AG04449 (cell line): ENCODE measurements around the gene ATP2A3.

ENCODE experiments used
- CTCF ChIA-PET: fragments of 350-600 bp; formaldehyde crosslinking; extraction: SDS; loops from one replicate; lab custom pipeline; 2021; ENCODE audit warnings: antibody characterized with exemption; lab: Yijun Ruan, JAX
- POLR2A ChIA-PET: fragments of 400-600, 350-600 bp; formaldehyde crosslinking; extraction: SDS; loops from one replicate; lab custom pipeline; 2020; ENCODE audit warnings: antibody characterized with exemption, inconsistent platforms; lab: Yijun Ruan, JAX
- DNase-seq: peaks from one replicate; pipeline ENCODE4 v3.0.0-alpha.2; 2010; ENCODE audit warnings: low read depth, low spot score
- H3K4me3 ChIP-seq: 2 replicates; pipeline ENCODE4 v1.5.1; 2011; ENCODE audit warnings: low read depth, mild to moderate bottlenecking, control low read depth, low read length
- CTCF ChIP-seq: IDR thresholded peaks from one replicate; pipeline ENCODE4 v1.5.1; 2011; ENCODE audit warnings: mild to moderate bottlenecking, moderate library complexity, low read length, control low read depth, inconsistent platforms; ENCODE audit not compliant: insufficient read depth; ENCODE audit errors: missing control alignments

Gene ATP2A3

GRCh38 chr17:3879186-3879585 lies 85.1 kb downstream of the ATP2A3 start:
- POLR2A ChIA-PET = no interaction called here
- no peak overlapping the region for H3K4me3 ChIP-seq
- CTCF ChIA-PET = interaction anchor here (1.3 to 7.6 kb wide), 6 partner anchors 10 to 142 kb away, joined by 3 to 65 read pairs (median 4); no protein-coding TSS in a partner anchor
- no peak for DNase-seq
- TF ChIP-seq CTCF = no peak

- no peak for DNase-seq
- POLR2A ChIA-PET = no interaction called here
- no peak for TF ChIP-seq CTCF
- CTCF ChIA-PET = interaction anchor here (7.6 kb wide), 1 partner anchor 13 kb away, joined by 65 read pairs; no protein-coding TSS in a partner anchor
- H3K4me3 ChIP-seq = no peak overlapping the region
Observed at GRCh38 chr17:3877220-3877619, 87.0 kb downstream of the ATP2A3 start.

- no peak for TF ChIP-seq CTCF
Observed at GRCh38 chr17:3875317-3875716, 88.9 kb downstream of the ATP2A3 start.

More at GRCh38 chr17:3875317-3875716, 88.9 kb downstream of the ATP2A3 start:
- no peak overlapping the region for H3K4me3 ChIP-seq
- CTCF ChIA-PET = interaction anchor here (7.6 kb wide), 1 partner anchor 11 kb away, joined by 65 read pairs; no protein-coding TSS in a partner anchor
- no peak for DNase-seq
- POLR2A ChIA-PET = no interaction called here
